Measurements from ENCODE around the gene ITGA11.

The ITGA11 gene

GRCh38 chr15:68354268-68354667 is 77.7 kb downstream of the ITGA11 start:
- in situ Hi-C loops (cut with HindIII; ENCODE audit: low sequenced_read_pairs), result no loop called here

- in situ Hi-C loops (cut with HindIII; ENCODE audit: low sequenced_read_pairs), result no loop called here
Observed at GRCh38 chr15:68353421-68354135, 78.4 kb downstream of the ITGA11 start.

- in situ Hi-C loops (cut with HindIII; ENCODE audit: low sequenced_read_pairs), result no loop called here
Observed at GRCh38 chr15:68352401-68353062, 79.4 kb downstream of the ITGA11 start.

- in situ Hi-C loops (cut with HindIII; ENCODE audit: low sequenced_read_pairs), result no loop called here
Observed at GRCh38 chr15:68349151-68349550, 82.8 kb downstream of the ITGA11 start.

GRCh38 chr15:68348606-68349005 is 83.4 kb downstream of the ITGA11 start:
- in situ Hi-C loops (cut with HindIII; ENCODE audit: low sequenced_read_pairs), result no loop called here

GRCh38 chr15:68348081-68348480 is 83.9 kb downstream of the ITGA11 start:
- in situ Hi-C loops (cut with HindIII; ENCODE audit: low sequenced_read_pairs), result no loop called here

GRCh38 chr15:68347392-68347791 is 84.6 kb downstream of the ITGA11 start:
- in situ Hi-C loops (cut with HindIII; ENCODE audit: low sequenced_read_pairs), result no loop called here

- in situ Hi-C loops (cut with HindIII; ENCODE audit: low sequenced_read_pairs), result no loop called here
Observed at GRCh38 chr15:68346979-68347378, 85.0 kb downstream of the ITGA11 start.

- in situ Hi-C loops (cut with HindIII; ENCODE audit: low sequenced_read_pairs), result no loop called here
Observed at GRCh38 chr15:68345481-68345880, 86.5 kb downstream of the ITGA11 start.

- in situ Hi-C loops (cut with HindIII; ENCODE audit: low sequenced_read_pairs), result no loop called here
Observed at GRCh38 chr15:68344600-68344999, 87.4 kb downstream of the ITGA11 start.

GRCh38 chr15:68343579-68344225 is 88.3 kb downstream of the ITGA11 start:
- in situ Hi-C loops (cut with HindIII; ENCODE audit: low sequenced_read_pairs), result no loop called here

GRCh38 chr15:68341760-68342725 is 89.9 kb downstream of the ITGA11 start:
- in situ Hi-C loops (cut with HindIII; ENCODE audit: low sequenced_read_pairs), result no loop called here

- in situ Hi-C loops (cut with HindIII; ENCODE audit: low sequenced_read_pairs), result no loop called here
Observed at GRCh38 chr15:68340726-68341671, 91.0 kb downstream of the ITGA11 start.

GRCh38 chr15:68339481-68339880 is 92.5 kb downstream of the ITGA11 start:
- in situ Hi-C loops (cut with HindIII; ENCODE audit: low sequenced_read_pairs), result no loop called here

- in situ Hi-C loops (cut with HindIII; ENCODE audit: low sequenced_read_pairs), result no loop called here
Observed at GRCh38 chr15:68337826-68338225, 94.1 kb downstream of the ITGA11 start.

- in situ Hi-C loops (cut with HindIII; ENCODE audit: low sequenced_read_pairs), result no loop called here
Observed at GRCh38 chr15:68336516-68336915, 95.4 kb downstream of the ITGA11 start.

- in situ Hi-C loops (cut with HindIII; ENCODE audit: low sequenced_read_pairs), result no loop called here
Observed at GRCh38 chr15:68335655-68336054, 96.3 kb downstream of the ITGA11 start.

GRCh38 chr15:68335251-68335650 is 96.7 kb downstream of the ITGA11 start:
- in situ Hi-C loops (cut with HindIII; ENCODE audit: low sequenced_read_pairs), result no loop called here

- in situ Hi-C loops (cut with HindIII; ENCODE audit: low sequenced_read_pairs), result no loop called here
Observed at GRCh38 chr15:68334661-68335124, 97.3 kb downstream of the ITGA11 start.

Measured in DLD1 (cell line).